ENCODE results near the gene C15orf40.
A peak's percentile ranks its signal among the peaks of the same experiment; 100 is the strongest.

GRCh38 chr15:82999905-83000671 is 11.4 kb downstream of the C15orf40 start:
- TF ChIP-seq CTCF (IDR thresholded peaks at IDR 0.05) = peak in 2 of 4 experiments; percentile 15 to 33
- no peak for TF ChIP-seq POLR2AphosphoS5 (IDR thresholded peaks at IDR 0.05)
- TF ChIP-seq POLR2A (IDR thresholded peaks at IDR 0.05) = no peak
